Transverse colon (tissue), 4 donors: ENCODE data around the gene COL23A1.

Experiments
- EP300 ChIP-seq: sonication (generic); formaldehyde crosslinking; IDR thresholded peaks from one replicate; pipeline ENCODE4 v1.6.1; 2017; ENCODE audit warnings: antibody characterized with exemption, low read depth
- POLR2A ChIP-seq: fragments of 450-650 bp; IDR thresholded peaks from one replicate; pipeline ENCODE4 v1.6.1; 2016; ENCODE audit warnings: antibody characterized with exemption, mild to moderate bottlenecking, moderate library complexity
- POLR2AphosphoS5 ChIP-seq, 3 donors: sonication (generic); formaldehyde crosslinking; IDR thresholded peaks; one replicate each; pipeline ENCODE4 v1.6.1; 2016; ENCODE audit warnings: antibody characterized with exemption in 3 of 3
- TF ChIP-seq, protein P1 (sequence below), 5 experiments: fragments of 200-600 bp in 3 of 5; fragments of 450-650 bp in 2 of 5; sonication (generic) in 3 of 5; IDR thresholded peaks; 1 replicate in 2 of 5; 2 replicates in 3 of 5; pipeline ENCODE4 v1.5.1; 2016 to 2017; ENCODE audit warnings: antibody characterized with exemption in 5 of 5, inconsistent platforms in 3 of 5, mild to moderate bottlenecking in 2 of 5, moderate library complexity in 1 of 5

DNA sequence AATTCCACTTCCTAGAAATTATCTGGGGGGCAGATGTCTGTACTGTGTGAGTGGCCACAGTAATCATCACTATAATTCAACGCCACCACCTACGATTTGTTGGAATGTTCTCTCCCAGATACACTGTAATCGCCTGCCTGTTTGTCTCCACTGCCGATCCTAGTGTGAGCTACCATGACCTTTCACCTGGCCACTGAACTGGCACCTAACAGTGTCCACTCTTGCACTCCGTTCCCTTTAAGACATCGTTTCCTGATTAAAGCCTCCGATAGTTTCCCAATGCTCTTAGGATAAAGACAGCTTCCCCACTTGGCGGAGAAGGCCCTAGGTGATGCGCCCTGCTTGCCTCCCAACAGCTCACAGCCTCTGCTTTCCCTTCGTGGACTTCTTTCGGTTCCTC, 361.6 kb downstream of the COL23A1 start:
- TF ChIP-seq, protein P1, sequence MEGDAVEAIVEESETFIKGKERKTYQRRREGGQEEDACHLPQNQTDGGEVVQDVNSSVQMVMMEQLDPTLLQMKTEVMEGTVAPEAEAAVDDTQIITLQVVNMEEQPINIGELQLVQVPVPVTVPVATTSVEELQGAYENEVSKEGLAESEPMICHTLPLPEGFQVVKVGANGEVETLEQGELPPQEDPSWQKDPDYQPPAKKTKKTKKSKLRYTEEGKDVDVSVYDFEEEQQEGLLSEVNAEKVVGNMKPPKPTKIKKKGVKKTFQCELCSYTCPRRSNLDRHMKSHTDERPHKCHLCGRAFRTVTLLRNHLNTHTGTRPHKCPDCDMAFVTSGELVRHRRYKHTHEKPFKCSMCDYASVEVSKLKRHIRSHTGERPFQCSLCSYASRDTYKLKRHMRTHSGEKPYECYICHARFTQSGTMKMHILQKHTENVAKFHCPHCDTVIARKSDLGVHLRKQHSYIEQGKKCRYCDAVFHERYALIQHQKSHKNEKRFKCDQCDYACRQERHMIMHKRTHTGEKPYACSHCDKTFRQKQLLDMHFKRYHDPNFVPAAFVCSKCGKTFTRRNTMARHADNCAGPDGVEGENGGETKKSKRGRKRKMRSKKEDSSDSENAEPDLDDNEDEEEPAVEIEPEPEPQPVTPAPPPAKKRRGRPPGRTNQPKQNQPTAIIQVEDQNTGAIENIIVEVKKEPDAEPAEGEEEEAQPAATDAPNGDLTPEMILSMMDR (IDR thresholded peaks at IDR 0.05) = no peak
- no peak for TF ChIP-seq POLR2A
- no peak for TF ChIP-seq POLR2AphosphoS5 (IDR thresholded peaks at IDR 0.05)
- no peak for TF ChIP-seq EP300
